Hepatocyte (in vitro differentiated cells): Measurements from ENCODE around the gene ZNF81.

Experiments used
- EZH2 ChIP-seq: fragments of 200-600 bp; sonication (generic); IDR thresholded peaks from 2 replicates; pipeline ENCODE4 v1.6.1; 2016; ENCODE audit warnings: antibody characterized with exemption, mild to moderate bottlenecking, borderline replicate concordance
- EZH2phosphoT487 ChIP-seq: fragments of 200-600 bp; sonication (generic); IDR thresholded peaks from one replicate; pipeline ENCODE4 v1.6.1; 2018; ENCODE audit warnings: antibody characterized with exemption, mild to moderate bottlenecking, low read depth, moderate library complexity; ENCODE audit not compliant: unreplicated experiment, severe bottlenecking
- TF ChIP-seq, protein P1 (sequence below): fragments of 200-600 bp; sonication (generic); IDR thresholded peaks from 2 replicates; pipeline ENCODE4 v1.5.1; 2016; ENCODE audit warnings: antibody characterized with exemption, mild to moderate bottlenecking; ENCODE audit not compliant: poor library complexity

GRCh38 chrX:47936940-47937317, 100.2 kb downstream of the ZNF81 start:
- TF ChIP-seq EZH2 (no peak), EZH2phosphoT487 (no peak)
- TF ChIP-seq, protein P1, sequence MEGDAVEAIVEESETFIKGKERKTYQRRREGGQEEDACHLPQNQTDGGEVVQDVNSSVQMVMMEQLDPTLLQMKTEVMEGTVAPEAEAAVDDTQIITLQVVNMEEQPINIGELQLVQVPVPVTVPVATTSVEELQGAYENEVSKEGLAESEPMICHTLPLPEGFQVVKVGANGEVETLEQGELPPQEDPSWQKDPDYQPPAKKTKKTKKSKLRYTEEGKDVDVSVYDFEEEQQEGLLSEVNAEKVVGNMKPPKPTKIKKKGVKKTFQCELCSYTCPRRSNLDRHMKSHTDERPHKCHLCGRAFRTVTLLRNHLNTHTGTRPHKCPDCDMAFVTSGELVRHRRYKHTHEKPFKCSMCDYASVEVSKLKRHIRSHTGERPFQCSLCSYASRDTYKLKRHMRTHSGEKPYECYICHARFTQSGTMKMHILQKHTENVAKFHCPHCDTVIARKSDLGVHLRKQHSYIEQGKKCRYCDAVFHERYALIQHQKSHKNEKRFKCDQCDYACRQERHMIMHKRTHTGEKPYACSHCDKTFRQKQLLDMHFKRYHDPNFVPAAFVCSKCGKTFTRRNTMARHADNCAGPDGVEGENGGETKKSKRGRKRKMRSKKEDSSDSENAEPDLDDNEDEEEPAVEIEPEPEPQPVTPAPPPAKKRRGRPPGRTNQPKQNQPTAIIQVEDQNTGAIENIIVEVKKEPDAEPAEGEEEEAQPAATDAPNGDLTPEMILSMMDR = no peak
